GM15510 (cell line): ENCODE results near the gene VAV1.

Experiments
- POLR2A ChIP-seq: IDR thresholded peaks from 3 replicates; pipeline ENCODE4 v1.6.1; 2011; ENCODE audit warnings: borderline replicate concordance; ENCODE audit not compliant: insufficient read length; ENCODE audit errors: extremely low read depth

The VAV1 gene

GRCh38 chr19:6861683-6862286 lies 89.3 kb downstream of the VAV1 start:
- TF ChIP-seq POLR2A: no peak

DNA sequence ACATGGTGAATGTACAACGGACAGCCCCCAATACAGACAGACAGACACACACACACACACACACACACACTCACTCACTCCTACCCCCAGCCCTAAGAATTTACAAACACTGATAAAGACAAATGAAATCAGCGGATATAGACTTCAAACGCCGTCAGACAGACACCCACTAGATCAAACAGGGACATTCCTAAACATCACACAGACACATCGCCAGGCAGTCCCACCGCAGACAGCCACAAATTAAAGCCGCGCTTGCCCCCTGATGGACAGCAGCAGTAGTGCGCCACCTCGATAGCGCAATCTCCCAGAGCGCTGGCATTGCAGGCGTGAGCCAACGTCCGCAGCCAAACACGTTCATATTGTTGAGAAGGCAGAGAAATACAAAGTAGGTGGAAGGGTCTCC lies 90.2 kb downstream of the VAV1 start:
- peak; percentile 23 for TF ChIP-seq POLR2A

DNA sequence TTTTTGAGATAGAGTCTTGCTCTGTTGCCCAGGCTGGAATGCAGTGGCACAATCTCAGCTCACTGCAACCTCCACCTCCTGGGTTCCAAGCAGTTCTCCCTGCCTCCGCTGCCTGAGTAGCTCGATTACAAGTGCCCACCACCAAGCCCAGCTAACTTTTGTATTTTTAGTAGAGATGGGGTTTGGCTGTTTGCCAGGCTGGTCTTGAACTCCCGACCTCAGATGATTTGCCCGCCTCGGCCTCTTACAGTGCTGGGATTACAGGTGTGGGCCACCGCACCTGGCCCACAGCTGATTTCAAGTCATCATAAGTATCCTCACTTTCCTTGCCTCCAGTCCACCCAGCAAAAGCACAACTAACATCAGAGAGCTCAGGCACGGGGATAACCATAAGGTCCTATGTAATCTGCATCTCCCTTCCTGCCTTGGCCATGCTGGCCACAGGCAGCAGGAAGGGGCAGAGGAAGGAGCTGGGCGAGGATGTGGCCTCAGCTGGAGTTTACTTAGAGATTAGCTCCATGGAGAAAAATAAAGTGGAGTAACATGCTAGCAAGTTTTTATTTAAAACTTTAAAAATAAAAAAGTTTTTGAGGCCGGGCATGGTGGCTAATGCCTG lies 91.9 kb downstream of the VAV1 start:
- no peak for TF ChIP-seq POLR2A

DNA sequence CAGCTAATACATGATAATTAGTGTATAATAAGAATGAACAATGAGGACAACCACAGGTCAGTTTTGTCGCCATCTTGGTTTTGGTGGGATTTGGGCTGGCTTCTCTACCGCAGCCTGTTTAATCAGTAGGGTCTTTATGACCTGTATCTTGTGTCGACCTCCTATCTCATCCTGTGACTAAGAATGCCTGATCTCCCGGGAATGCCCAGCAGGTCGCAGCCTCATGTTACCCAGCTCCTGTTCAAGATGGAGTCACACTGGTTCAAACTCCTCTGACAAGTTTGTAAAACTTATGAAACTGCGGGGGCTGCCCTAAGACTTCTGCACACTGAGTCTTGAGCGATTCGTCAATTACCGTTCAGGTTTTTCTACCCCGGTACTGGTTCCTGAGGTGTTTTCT lies 93.3 kb downstream of the VAV1 start:
- no peak for TF ChIP-seq POLR2A

DNA sequence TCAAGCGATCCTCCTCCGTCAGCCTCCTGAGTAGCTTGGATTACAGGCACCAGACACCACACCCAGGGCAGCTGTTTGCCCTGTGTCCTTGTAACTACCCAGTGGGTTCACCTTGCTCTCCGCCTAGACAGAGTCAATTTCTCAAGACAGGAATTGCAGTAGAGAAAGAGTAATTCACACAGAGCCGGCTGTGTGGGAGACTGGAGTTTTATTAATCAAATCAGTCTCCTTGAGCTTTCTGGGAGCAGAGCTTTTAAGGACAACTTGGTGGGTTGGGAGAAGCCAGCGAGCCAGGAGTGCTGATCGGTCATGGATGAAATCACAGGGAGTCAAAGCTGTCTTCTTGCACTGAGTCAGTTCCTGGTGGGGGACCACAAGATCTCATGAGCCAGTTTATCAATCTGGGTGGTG lies 94.2 kb downstream of the VAV1 start:
- TF ChIP-seq POLR2A: no peak

GRCh38 chr19:6868351-6868750 lies 95.8 kb downstream of the VAV1 start:
- no peak for TF ChIP-seq POLR2A

GRCh38 chr19:6873708-6874431 lies 101.4 kb downstream of the VAV1 start:
- TF ChIP-seq POLR2A: no peak

DNA sequence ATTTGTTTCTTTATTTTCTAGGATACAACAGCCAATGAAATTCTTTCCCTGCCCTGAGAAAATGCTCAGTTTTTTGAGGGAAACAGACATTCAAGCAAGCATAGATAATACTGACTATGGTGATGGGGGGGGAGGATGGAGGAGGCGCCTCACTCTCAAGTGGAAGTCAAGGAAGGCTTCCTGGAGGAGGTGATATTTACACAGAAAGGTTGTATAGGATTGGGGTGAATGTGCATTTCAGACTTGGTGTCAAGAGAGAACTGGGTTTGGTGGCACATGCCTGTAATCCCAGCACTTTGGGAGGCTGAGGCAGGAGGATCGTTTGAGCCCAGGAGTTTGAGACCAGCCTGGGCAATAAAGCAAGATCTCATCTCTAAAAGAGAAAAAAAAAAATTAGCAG lies 102.7 kb downstream of the VAV1 start:
- TF ChIP-seq POLR2A: no peak

DNA sequence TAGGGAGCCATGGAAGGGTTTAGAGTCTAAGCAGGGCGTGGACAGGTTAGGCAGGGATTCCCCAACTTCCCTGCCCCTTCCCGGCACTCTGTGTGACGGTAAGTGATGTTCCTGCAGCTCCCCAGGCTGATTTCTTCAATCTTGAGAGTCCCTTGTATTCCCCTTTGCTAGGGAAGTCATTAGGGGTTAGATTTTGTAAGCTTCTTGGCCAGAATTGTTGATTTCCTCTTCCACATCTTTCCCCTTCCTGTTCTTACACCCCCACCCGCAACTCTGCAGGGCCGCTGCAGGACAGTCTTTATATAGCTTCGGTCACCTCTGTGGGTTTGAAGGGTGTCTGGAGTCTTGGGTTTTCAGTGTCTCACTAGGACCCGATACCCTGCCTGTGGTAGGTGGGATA lies 104.2 kb downstream of the VAV1 start:
- no peak for TF ChIP-seq POLR2A

DNA sequence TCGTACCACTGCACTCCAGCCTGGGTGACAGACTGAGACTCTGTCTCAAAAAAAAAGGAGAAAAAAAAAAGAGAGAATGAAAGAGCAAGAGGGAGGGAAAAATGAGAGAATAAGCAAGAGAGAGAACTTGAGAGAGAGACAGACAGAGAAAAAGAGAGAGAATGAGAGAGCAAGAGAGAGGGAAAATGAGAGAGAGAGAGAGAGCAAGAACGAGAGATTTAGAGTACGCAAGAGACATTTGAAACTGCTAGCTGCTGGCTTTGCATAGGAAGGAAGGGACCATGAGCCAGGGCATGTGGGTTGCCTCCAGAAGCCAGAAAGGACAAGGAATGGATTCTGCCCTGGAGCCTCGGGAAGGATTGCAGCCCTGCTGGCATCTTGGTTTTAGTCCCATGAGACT lies 105.3 kb downstream of the VAV1 start:
- TF ChIP-seq POLR2A: no peak

- no peak for TF ChIP-seq POLR2A
These were observed 113.9 kb downstream of the VAV1 start for GRCh38 chr19:6886277-6886897.

DNA sequence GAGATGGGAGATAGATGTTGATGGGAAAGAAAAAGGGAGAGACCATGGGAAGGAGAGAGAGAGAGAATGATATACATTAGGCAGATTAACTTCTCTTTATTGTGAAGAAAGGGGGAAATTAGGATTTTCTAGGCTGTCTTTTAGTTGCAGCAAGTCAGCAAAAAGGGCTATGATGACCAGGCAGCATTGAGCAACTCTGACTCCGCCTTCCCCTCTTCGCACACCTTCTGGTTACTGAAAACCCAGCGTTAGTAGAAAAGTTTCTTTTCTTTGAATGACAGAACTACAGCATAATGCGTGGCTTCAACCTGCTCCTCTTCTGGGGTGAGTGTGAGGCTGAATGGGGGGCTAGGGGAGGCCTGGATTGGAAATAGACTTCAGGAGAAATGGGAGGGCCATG lies 114.8 kb downstream of the VAV1 start, which contains the start of gene ADGRE1:
Gene ADGRE1, plus strand, starts transcription at position 264 of the 400 bp plus-strand sequence. Its CDS starts 30 bp downstream, at position 294.
- no peak for TF ChIP-seq POLR2A

DNA sequence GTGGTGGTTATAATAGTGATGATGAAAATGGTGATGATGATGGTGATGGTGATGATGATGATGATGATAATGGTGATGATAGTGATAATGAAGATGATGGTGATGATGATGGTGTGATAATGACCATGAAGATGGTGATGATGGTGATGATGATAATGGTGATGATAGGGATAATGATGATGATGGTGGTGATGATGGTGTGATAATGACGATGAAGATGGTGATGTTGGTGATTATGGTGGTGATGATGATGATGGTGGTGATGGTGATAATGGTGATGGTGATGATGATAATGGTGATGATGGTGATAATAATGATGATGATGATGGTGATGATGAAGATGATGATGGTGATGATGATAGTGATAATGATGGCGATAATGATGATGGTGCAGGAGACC lies 116.5 kb downstream of the VAV1 start:
- TF ChIP-seq POLR2A: no peak

GRCh38 chr19:6890401-6890913 lies 117.9 kb downstream of the VAV1 start:
- no peak for TF ChIP-seq POLR2A

DNA sequence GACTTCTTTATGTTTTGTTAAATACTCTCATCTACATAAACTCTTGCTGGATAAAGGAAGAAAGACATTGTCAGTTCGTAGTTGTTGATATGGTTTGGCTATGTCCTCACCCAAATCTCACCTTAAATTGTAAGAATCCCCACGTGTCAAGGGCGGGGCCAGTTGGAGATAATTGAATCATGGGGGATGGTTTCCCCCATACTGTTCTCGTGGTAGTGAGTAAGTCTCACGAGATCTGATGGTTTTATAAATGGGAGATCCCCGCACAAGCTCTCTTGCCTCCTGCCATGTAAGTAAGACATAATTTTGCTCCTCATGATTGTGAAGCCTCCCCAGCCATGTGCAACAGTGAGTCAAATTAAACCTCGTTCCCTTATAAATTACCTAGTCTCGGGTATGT lies 118.4 kb downstream of the VAV1 start:
- no peak for TF ChIP-seq POLR2A
